CD1c-positive myeloid dendritic cell (primary cell): ENCODE data around the gene LGALSL.

Experiments
- DNase-seq: peaks from one replicate; pipeline ENCODE4 v3.0.0-alpha.2; 2016; ENCODE audit errors: extremely low spot score

The LGALSL gene

DNA sequence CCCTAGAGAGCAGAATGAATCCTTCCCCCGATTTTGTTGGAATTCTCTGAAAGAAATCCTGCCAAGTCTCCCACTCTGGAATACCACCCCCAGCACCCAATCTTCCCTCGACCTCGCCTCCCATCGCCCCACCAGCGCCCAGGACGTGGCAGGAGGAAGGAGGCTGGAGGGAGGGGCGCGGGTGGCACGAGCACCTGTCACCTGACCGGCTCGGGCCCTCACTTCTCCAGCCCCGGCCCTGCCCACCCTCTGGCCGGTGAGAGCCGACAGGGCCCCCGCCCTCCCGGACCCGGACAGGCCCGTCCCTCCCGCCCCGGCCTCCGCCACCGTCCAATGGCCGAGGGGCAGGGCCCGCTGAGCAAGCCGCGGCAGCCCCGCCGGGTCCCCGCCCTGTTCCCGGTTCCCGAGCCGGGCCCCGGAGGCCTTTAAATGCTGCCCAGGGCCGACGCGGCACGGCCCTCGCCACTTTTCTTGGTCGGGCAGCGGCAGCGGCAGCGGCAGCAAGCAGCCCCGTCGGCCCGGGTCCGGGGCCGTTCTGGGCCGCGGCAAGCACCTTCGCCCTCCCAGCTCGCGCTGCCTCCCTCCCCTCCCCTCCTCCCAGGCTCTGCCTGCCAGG, at the start of gene LGALSL:
TSS of gene LGALSL (plus strand) at position 393 of the 616 bp plus-strand sequence. CDS start 384 bp downstream, outside the sequence.
- peak; percentile 68 for DNase-seq

DNA sequence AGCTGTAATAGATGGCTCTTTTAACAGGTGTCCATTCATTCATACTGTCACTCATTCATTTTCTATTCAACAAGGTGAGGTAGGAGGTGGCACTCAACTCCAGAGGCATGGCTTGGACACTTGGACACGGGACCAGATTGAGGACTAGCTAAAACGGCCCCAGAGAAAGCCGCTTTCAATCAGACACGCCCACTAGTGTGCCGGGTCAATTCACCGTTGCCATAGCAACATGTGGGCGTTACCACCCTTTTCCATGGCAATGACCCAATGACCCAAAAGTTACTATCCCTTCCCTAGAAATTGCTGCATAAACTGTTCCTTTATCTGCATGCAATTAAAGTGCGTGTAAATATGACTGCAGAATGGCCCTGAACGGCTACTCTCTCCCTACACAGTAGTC, 49.2 kb upstream of the LGALSL start:
- peak; percentile 56 for DNase-seq

DNA sequence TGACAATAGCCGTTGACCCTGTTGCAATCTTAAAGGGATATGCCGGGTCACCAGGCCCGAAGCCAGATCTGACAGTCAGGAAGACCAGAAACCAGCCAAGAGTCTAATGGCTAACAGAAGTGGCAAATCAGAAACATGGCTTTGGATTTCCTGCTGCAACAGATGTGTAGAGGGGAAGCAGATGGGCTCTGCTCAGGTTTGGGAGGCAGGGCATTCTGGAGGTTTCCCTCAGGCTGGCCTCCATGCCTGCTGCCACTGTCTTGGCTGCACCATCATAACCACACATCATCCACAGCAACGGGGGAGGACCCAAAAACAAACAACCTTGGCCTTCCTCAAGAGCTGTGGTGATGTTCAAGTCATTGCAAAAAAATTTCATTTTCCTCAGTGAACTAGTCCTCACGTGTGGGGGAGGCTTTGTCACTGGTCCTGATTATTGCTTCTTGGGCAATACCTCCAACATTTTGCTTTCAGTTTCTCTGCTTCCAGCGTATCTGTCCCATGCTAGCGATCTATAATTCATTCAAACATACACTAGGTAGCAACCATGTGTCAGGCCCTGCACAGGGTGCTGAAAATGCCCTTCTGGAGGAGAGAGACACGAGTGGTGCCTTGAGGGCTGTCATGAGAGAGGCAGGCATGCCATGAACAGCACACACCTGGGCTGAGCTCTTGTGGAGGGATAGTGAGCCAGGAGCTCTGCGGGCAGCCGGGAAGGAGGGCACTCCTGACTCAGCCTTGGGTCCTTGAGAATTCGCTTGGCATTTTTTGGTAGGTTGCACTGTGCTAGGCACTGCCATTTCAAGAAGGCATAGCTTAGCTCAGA, 48.2 kb upstream of the LGALSL start:
- DNase-seq = peak; percentile 9

DNA sequence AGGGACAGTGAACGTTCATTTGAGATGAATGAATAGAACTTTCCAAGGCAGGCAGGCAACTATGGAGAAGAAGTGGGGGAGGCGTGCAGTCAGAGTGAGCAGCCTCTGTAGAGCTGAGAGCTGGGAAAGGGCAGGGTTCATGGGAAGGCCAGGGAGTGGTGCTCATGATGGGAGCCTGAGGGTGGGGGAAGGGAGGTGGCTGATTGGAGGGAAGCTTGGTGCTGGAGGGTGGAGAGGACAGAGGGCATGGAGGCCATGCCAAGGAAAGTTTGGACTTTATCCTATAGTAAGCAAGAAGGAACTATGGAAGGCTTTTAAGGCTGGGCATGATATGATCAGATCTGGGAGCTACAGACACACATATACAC, 47.6 kb upstream of the LGALSL start:
- no peak for DNase-seq

DNA sequence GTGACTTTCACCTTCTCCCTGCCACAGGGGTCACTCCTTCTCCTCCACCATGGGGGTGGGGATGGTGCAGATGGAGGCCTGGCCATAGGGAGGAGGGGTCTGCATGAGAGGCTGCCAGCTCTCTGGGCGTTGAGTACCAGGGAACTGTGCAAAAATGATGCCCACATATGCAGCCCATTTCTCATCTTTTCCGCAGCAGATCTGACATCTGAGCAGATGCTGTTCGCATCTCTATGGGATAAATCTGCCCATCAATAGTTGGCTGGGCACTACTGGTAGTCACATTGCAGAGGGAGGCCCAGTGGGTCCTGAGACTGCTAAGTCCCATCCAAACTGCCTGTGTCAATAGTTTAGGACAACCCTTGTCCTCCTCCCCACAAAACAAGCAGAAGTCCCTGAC, 45.9 kb upstream of the LGALSL start:
- no peak for DNase-seq

DNA sequence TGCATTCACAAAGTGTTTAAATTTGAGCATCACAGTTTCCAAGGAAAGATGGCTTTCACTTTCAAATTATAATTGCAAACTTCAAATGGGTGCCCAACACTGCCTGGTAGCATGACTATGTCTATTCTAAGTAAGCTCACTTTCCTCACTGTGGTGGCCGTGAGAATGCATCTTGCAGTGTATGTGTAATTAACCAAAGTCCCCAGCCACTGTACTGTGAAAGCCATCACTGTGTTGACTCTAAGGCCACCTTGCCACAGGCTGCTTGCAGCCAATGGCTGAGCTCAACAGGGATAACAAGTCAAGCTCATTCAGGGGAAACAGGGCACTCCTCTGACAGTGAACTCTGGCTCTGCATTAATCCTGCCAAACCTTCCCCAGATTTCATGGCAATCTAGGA, 43.3 kb upstream of the LGALSL start:
- DNase-seq = no peak

DNA sequence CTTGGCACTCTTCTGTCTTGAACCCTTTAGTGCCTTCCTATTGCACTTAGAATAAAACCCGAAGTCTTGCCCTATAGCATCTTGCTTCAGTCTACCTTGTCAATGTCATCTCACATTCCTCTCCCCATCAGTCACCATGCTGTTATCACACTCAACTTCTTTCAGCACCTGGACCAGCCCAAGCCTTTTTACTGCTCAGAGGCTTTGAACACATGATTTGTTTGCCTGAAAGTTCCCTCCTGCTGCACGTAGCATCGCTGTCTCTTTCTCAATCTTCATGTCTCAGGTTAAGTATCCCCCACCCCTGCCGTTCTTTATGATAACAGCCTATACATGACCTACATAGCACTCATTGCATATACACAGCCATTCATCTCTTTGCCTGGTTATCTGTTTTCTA, 41.3 kb upstream of the LGALSL start:
- DNase-seq = no peak

DNA sequence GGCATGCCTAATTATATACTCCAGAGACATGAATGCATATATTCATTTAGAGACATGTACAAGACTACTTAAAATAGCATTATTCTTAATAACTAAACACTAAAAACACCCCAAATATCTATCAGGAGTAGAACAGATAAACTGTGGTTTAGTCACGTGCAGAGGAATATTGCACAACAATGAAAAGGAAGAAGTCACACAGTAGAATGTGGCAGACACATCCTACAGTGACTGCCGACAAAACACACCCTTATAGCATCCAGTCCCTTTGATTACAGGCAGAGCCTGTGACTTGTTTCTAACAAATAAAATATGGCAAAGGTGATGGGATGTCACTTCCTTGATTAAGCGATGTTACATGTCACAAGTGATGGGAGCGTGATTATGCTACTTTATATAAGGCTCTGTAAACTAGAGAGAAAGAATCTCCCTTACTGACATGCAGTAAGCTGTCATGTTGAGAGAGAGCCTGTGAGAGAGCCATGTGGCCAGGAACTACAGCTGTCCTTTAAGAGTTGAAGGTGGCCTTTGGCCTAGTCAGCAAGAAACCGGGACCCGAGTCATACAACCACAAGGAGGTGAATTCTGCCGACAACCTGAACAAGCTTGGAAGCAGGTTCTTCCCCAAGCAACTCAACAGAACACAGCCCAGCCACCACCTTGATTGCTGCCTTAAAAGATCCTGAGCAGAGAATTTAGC, 39.1 kb upstream of the LGALSL start:
- peak; percentile 19 for DNase-seq

DNA sequence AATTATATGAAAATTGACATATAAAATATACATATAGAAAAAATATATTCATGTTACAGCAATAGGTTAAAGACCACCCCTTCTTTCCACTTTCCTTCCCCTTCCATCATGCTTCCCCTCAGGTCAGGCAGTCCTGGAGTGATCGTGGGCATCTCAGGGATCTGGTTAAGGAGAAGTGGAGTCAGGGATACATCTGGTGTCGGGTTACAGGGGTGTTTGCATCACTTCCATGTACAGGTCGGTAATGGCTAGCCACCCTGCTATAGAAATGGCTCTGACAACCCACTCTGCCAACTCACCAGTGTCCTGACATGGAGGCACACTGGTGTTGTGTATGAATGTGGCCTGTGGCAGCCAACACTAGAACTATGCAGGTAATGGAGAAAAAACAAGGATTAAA, 36.3 kb upstream of the LGALSL start:
- no peak for DNase-seq

DNA sequence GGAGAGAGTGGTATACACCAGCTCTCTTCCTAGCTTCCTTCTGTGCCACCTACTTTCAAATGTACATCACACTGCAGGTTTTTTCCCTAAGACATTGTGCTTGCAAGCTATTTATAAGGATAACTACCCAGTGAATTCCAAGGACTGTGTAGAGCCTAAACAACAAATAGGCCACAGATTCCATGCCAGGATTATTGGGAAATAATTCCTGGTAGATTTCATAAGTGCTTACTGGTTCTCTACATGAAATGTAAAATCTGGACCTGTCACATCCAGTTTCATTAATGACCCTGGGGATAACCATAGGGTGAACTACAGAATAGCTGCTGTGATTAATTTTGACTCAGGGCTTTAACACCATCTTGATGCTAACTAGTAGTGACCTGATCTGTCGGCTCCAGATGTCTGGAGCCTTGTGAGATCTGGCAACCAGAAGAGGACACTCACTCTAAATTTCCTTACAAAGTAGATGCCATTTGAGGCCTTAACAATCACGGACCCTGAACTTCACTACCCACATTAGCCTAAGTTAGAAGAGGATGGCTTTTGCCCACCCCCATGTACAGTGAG, 34.3 kb upstream of the LGALSL start:
- DNase-seq = no peak

DNA sequence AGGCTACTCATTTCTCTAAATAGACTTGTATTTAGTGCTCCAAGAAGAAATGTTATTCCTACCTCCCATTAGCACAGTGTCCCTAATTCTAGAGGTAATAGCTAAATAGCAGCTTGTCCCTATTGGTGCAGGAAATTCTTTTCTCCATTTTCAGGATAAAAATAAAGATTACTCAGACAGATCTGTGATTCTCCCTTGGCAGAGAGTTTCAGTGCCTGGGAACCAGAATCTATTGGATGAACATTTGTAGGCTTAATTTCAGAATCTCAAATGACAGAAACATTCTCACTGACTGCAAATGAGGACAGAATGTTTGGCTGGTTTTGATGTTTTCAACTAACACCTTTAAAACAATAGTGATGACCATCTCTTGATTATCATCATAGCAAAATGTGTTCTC, 33.3 kb upstream of the LGALSL start:
- DNase-seq = no peak

DNA sequence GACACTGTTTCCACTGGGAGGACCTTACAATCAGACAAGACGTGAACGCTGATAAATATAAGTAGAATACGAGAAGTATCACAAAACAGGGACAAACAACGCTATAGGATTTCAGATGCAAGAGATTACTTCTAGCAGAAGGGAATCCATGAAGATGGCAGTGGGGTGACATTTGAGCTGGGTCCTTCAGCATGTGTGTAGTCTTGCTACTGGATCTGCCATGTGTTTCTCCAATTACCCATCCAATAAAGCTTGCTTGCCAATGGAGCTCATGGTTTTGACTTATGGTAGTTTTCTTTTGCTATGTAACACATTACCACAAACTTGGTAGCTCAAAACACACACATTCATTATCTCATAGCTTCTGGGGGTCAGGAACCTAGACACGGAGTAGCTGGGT, 32.8 kb upstream of the LGALSL start:
- DNase-seq = no peak

DNA sequence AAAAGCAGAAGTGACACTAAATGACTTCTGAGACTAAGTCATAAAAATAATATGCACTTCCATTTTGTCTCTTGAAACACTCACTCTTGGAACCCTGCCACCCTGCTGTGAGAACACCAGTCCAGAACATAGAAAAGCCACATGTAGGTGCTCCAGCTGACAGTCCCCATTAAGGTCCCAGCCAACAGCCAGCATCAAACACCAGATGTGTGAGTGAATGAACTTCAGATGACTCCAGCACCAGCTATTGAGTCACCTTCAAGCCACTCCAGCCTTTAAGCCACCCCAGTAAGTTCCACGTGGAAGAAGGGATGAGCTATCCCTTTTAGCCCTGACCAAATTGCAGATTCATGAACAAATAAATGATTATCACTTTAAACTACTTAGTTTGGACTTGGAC, 31.5 kb upstream of the LGALSL start:
- peak; percentile 12 for DNase-seq

DNA sequence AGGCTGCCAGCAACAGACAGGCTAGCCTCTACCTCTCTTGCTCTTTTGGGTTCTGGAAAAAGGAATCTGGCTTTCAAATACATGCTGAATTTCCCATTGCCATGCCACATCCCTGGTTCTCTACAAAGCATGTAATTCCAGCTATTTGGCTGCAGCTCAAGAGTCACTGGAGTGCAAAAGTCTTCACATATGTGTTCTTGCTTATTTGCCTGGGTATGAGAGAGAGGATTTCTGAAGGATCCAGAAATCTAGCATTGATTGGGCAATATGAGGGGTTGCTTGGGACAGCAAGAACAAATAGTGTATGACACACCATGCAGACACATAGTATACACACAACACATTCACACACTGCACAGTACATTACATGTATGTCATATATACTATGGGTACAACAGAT, 30.7 kb upstream of the LGALSL start:
- DNase-seq = no peak

DNA sequence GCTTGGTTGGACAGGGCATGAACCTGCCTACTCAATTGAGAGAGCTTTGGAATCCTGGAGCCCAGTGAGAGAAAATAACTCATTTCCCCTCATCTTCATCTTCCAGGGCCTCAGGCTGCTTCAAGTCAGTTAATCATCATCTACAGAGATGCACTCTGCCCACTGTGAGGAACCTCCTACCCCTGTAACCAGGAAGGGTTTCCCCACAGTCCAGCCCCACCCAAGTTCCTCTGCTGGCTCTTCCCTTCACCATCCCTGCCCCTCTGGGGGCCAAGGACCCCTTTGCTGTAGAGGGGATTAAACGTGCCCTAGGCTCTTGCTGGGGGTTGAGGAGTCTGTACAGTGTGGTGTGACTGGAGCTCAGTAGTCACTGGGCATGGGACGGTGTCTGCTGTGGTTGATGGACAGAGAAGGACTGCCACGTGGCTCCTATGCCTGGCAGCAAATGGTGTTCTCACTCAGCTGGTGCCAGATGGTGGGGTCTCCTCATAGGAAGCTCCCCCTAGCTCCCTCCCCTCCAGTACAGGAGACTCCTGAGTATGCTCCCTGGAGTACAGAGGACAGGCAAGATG, 29.5 kb upstream of the LGALSL start:
- DNase-seq = no peak

DNA sequence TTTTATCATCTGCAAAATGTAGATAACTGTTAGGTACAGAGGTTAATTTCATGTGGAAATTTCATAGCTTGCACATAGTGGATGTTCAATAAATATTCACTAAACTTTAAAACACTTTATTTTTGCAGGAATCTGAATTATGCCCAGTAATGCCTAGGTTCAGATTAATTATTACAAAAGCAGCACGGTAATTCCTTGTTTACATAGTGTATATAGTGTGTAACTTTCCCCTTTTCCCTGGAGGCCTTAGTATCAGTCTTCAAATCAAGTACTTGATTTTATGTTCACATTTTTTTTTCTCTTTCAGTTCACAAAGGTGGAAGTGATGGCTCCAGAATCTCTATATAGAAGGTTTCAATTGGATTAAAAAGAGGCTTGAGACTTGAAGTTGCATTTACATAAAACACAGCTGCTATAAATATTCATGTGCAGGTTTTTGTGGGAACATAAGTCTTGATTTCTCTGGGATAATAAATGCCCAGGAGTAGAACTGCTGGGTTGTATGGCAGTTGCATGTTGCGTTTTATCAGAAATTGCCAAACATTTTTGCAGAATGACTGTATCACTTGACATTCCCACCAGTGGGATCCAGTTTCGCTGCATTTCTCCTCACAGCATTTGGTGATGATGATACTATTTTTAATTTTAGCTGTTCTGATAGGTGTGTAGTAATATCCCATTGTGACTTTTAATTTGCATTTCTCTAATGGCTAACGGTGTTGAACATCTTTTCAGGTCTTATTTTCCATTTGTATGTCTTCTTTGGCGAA, 27.6 kb upstream of the LGALSL start:
- no peak for DNase-seq

DNA sequence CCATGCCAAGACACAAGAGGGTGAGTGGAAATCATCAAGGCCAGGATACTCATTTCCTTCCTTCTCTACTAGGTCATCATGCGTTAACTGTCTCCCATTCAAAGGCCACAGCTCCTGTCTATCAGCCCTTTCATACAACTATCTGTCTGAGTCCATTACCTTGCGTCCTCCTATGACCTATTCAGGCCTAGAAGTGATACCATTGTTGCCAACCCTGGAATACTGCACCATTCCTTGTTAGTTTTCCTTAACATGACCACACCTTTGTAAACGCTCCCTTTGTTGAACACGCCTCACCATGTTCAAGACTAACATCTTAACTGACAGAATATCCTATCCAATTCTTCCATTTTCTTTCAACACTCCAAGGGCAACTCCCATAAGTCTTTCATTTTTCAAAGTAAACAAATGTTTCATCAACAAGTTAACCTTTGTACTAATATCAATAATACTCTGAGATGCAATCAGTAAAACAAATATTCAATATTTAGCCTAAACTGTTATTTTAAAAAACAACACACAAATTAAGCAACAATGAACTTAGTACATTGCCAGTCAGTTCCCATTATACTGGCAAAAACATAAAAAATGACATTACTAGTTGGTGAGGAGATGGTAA, 19.8 kb upstream of the LGALSL start:
- no peak for DNase-seq

DNA sequence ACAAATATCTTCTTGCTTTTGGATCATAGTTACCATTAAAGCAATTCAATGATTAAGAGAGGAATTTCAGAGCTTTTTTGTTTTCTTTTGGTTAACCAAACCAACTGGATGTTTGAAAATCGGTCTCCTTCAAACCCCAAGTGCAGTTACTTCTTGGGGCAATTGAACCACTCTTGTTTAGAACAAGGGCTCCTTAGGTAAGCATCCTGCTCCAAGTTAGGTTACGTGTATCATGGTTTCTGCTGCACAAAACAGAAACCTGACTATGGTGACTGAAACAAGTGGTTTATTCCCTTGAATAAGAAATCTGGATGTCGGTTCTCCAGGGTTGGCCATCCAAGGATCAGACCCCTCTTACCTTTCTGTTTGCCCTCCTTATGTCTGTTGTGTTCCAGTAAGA, 16.1 kb upstream of the LGALSL start:
- no peak for DNase-seq

DNA sequence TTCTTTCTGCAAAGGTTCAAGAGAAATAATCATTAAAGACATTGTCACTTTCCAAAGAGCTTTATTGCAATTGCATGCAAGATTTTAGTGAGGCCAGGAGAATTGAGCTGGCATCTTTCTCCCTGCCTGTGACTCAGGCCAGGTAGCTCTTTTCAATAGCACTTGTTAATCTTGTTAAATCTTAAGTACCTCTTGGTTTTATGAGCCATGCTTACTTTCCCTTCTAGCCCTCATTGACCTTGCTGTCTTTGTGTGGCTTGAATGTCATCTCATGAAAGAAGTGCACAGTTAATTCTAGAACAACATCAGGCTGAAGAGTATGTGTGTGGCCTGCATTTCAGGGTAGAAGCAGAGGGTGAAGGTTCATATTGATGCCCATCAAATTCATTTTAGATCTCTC, 14.8 kb upstream of the LGALSL start:
- DNase-seq = no peak

DNA sequence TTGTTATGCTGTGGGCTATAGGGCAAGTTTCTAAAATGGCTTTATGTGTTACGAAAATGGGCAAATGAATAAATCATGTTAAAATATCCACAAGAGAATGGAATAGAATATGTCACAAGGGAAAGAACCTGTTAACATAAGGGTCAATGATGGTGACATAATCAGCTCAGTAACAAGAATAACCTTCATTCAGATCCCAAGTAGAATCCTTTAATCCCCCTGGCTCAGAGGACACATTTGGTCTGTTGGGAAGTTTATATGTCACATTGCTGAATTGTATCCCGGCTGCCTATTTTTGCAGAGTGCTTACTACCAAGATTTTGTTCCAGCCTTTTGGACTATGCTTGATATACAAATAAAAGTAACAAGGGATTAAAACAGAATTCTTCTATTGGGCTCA, 13.1 kb upstream of the LGALSL start:
- DNase-seq = no peak

DNA sequence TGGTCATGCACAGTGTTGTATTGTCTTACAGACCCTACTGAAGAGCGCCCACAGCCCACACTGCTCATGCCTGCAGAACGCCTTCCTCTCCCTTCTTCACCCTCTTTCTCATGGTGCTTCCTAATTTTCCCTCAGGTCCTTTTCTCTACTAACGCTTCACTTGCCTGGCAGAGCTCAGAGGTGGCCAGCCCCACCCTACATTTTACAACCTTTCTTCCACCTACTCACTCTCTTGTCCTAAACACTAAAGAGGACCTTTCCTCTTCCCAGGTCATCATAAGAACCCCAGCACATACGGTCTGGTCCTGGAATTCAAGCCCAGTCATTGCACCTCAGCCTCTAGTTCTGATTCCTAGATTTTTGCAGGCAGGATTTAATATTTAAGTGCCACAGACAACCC, 11.7 kb upstream of the LGALSL start:
- no peak for DNase-seq
